Breast epithelium (tissue), 3 donors: Measurements from ENCODE around the gene AMIGO3.
"Not testable (repeated sequence)": the region's sequence is repeated elsewhere in the genome, so short reads cannot be mapped to it uniquely, and the experiment has no call there.

Experiments used
- CTCF ChIP-seq, 3 donors: fragments of 450-650 bp; IDR thresholded peaks; one replicate each; pipeline ENCODE4 v1.5.1; 2016 to 2017; ENCODE audit warnings: antibody characterized with exemption in 3 of 3, mild to moderate bottlenecking in 3 of 3, moderate library complexity in 3 of 3
- POLR2A ChIP-seq: fragments of 450-650 bp; IDR thresholded peaks from one replicate; pipeline ENCODE4 v1.6.1; 2016; ENCODE audit warnings: antibody characterized with exemption, mild to moderate bottlenecking, moderate library complexity
- POLR2AphosphoS5 ChIP-seq, 3 donors: sonication (generic); formaldehyde crosslinking; IDR thresholded peaks; one replicate each; pipeline ENCODE4 v1.6.1; 2017; ENCODE audit warnings: antibody characterized with exemption in 3 of 3

- not testable (repeated sequence) for TF ChIP-seq CTCF (IDR thresholded peaks at IDR 0.05); POLR2A; POLR2AphosphoS5 (IDR thresholded peaks at IDR 0.05)
Measured at GRCh38 chr3:49684453-49684852, 35.0 kb downstream of the AMIGO3 start.
